CD4-positive, CD25-positive, alpha-beta regulatory T cell (primary cell): Measurements from ENCODE around the gene HTR2C. TPM values are rescaled to one million over a fixed set of nuclear protein-coding genes. Genes with fewer than 3 reads are reported as not detected.

ENCODE experiments used
- ATAC-seq, 2 donors: fragments of 150-1000 bp; cut with Tn5 transposase; one replicate each; pipeline ENCODE4 v1.10.0; 2021; ENCODE audit warnings: low read depth in 2 of 2, moderate number of reproducible peaks in 2 of 2, moderate library complexity in 1 of 2
- DNase-seq, 3 donors: peaks; one replicate each; pipeline versions ENCODE4 v3.0.0 to v3.0.0-alpha.2; 2012 to 2022; ENCODE audit warnings: mixed read lengths in 1 of 3
- H3K27ac ChIP-seq: one replicate; pipeline ENCODE4 v1.7.0; 2013; ENCODE audit warnings: mild to moderate bottlenecking, low read length; ENCODE audit not compliant: insufficient read depth, poor library complexity, severe bottlenecking
- H3K27me3 ChIP-seq: one replicate; pipeline ENCODE4 v1.7.0; 2013; ENCODE audit warnings: low read length; ENCODE audit not compliant: control insufficient read depth, insufficient read depth
- H3K36me3 ChIP-seq: one replicate; pipeline ENCODE4 v1.7.0; 2013; ENCODE audit warnings: mild to moderate bottlenecking, low read length, moderate library complexity; ENCODE audit not compliant: control insufficient read depth, insufficient read depth
- H3K4me1 ChIP-seq: 2 replicates; pipeline ENCODE4 v1.7.0; 2013; ENCODE audit warnings: mild to moderate bottlenecking, low read length; ENCODE audit not compliant: insufficient read depth, control insufficient read depth, poor library complexity, severe bottlenecking
- H3K4me3 ChIP-seq: one replicate; pipeline ENCODE4 v1.7.0; 2013; ENCODE audit warnings: low read depth, mild to moderate bottlenecking, low read length, moderate library complexity
- H3K9me3 ChIP-seq, 2 experiments: 1 replicate in 1 of 2; 2 replicates in 1 of 2; pipeline ENCODE4 v1.7.0; 2013; ENCODE audit warnings: low read length in 2 of 2, mild to moderate bottlenecking in 1 of 2, moderate library complexity in 1 of 2; ENCODE audit not compliant: control insufficient read depth in 2 of 2
- H3K27ac Mint-ChIP-seq, 3 donors: one replicate each; pipeline ENCODE4 v1.8.0; 2020 to 2022; ENCODE audit warnings: mild to moderate bottlenecking in 3 of 3, mixed read lengths in 3 of 3, moderate library complexity in 2 of 3
- H3K27me3 Mint-ChIP-seq: one replicate; pipeline ENCODE4 v1.8.0; 2022; ENCODE audit warnings: mild to moderate bottlenecking, mixed read lengths
- H3K36me3 Mint-ChIP-seq: one replicate; pipeline ENCODE4 v1.8.0; 2020; ENCODE audit warnings: mixed read lengths
- H3K4me1 Mint-ChIP-seq, 4 donors: one replicate each; pipeline ENCODE4 v1.8.0; 2020 to 2022; ENCODE audit warnings: mixed read lengths in 4 of 4, mild to moderate bottlenecking in 1 of 4
- H3K4me3 Mint-ChIP-seq, 4 donors: one replicate each; pipeline ENCODE4 v1.8.0; 2020 to 2022; ENCODE audit warnings: mild to moderate bottlenecking in 4 of 4, mixed read lengths in 4 of 4, moderate library complexity in 3 of 4
- H3K9me3 Mint-ChIP-seq, 7 donors: one replicate each; pipeline ENCODE4 v1.8.0; 2020 to 2022; ENCODE audit warnings: mixed read lengths in 7 of 7, mild to moderate bottlenecking in 3 of 7, moderate library complexity in 2 of 7
- polyA plus RNA-seq, 4 donors: library from polyadenylated mRNA; unstranded; fragments of 300-500 nt; fragmentation: Illumina TruSeq; gene quantifications; one replicate each; pipeline ENCODE4 v1.2.3, GENCODE V29; 2021
- total RNA-seq: library from RNA; stranded (reverse); gene quantifications from one replicate; pipeline ENCODE4 v1.2.3, GENCODE V29; 2022

HTR2C gene
- total and polyA plus RNA-seq, 5 donors from 2014 or later, result not detected

DNA sequence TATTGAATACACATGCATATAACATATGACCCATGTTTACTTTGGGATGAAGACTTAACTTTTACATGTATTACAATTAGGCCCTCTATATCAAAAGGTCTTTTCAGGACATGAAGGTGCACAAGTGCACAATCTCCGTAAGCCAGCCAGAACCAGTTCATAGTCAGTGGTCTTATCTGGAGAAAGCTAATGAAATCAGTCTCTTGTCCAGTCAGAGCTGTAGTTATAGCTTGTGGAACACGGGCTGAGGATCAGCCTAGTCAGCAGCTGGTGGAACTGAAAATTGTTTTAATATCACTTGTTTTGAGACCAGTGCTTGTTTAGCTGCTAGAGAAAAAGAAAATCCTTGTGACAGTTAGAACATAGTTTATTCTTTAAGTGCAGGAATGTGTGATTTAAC is 235.6 kb downstream of the HTR2C start:
- Mint-ChIP-seq H3K27ac (no peak overlapping the region), H3K4me3 (no peak overlapping the region)
- ATAC-seq, result no peak

DNA sequence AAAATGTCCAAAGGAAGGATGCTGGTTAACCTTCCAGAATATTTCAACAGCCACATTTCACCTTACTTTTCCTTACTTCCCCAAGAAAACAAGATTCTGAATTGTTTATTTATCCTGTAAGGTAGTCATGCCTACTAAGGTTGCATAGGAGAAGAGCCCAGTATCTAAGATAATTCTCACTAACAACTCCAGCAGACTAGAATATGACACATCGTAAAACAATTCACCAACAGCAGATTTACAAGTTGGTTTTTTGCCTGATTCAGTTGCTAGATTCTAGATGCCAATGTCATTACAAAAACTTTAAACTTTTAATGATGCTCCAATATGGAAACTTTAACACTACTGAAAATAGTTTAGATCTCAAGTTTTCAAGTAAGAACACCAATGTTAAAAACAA is 257.2 kb downstream of the HTR2C start:
- Histone ChIP-seq H3K4me3 (no peak overlapping the region), H3K9me3 (no peaks in the 10 kb centered on the region), H3K27me3 (no peaks in the 10 kb centered on the region), H3K27ac (no peak overlapping the region), H3K36me3 (no peaks in the 10 kb centered on the region), H3K4me1 (no peaks in the 10 kb centered on the region)
- ATAC-seq (no peak), DNase-seq (no peak)
- Mint-ChIP-seq H3K27me3 (no peaks in the 10 kb centered on the region), H3K27ac (no peak overlapping the region), H3K4me1 (no peaks in the 10 kb centered on the region), H3K36me3 (no peaks in the 10 kb centered on the region), H3K9me3 (peaks cover 0 to 3% (median 0%) of the 10 kb centered on the region in 7 donors), H3K4me3 (no peak overlapping the region)

More for the DNA sequence above, 235.6 kb downstream of the HTR2C start:
- no peak overlapping the region for H3K4me3 ChIP-seq
- no peaks in the 10 kb centered on the region for H3K36me3 ChIP-seq
- Mint-ChIP-seq H3K36me3 (no peaks in the 10 kb centered on the region), H3K4me1 (no peaks in the 10 kb centered on the region), H3K9me3 (peaks cover 0 to 2% (median 0%) of the 10 kb centered on the region in 7 donors), H3K27me3 (no peaks in the 10 kb centered on the region)
- H3K27me3 ChIP-seq, result no peaks in the 10 kb centered on the region
- DNase-seq, result no peak
- no peak overlapping the region for H3K27ac ChIP-seq
- peaks cover 0 to 3% of the 10 kb centered on the region in 2 experiments for H3K9me3 ChIP-seq
- H3K4me1 ChIP-seq, result no peaks in the 10 kb centered on the region

- Histone ChIP-seq H3K27ac (no peak overlapping the region), H3K9me3 (no peaks in the 10 kb centered on the region), H3K4me1 (no peaks in the 10 kb centered on the region), H3K27me3 (no peaks in the 10 kb centered on the region), H3K36me3 (no peaks in the 10 kb centered on the region), H3K4me3 (no peak overlapping the region)
- ATAC-seq, result no peak
- H3K27me3 Mint-ChIP-seq, result no peaks in the 10 kb centered on the region
- no peaks in the 10 kb centered on the region for H3K36me3 Mint-ChIP-seq
- H3K9me3 Mint-ChIP-seq, result peaks cover 0 to 3% (median 0%) of the 10 kb centered on the region in 7 donors
- H3K27ac Mint-ChIP-seq, result no peak overlapping the region
- DNase-seq, result no peak
- no peaks in the 10 kb centered on the region for H3K4me1 Mint-ChIP-seq
- no peak overlapping the region for H3K4me3 Mint-ChIP-seq
Observed at GRCh38 chrX:114842181-114842580, 258.3 kb downstream of the HTR2C start.

GRCh38 chrX:114889481-114889880 is 305.6 kb downstream of the HTR2C start:
- Histone ChIP-seq H3K27me3 (no peaks in the 10 kb centered on the region), H3K4me1 (no peaks in the 10 kb centered on the region), H3K9me3 (peaks cover 0 to 5% of the 10 kb centered on the region in 2 experiments), H3K4me3 (no peak overlapping the region), H3K27ac (no peak overlapping the region), H3K36me3 (no peaks in the 10 kb centered on the region)
- Mint-ChIP-seq H3K36me3 (no peaks in the 10 kb centered on the region), H3K27ac (no peak overlapping the region), H3K4me1 (no peaks in the 10 kb centered on the region), H3K4me3 (no peak overlapping the region), H3K9me3 (peaks cover 0 to 4% (median 0%) of the 10 kb centered on the region in 7 donors), H3K27me3 (no peaks in the 10 kb centered on the region)
- ATAC-seq (no peak), DNase-seq (no peak)

GRCh38 chrX:114903618-114904017 is 319.7 kb downstream of the HTR2C start:
- DNase-seq (no peak), ATAC-seq (no peak)
- Mint-ChIP-seq H3K4me3 (no peak overlapping the region), H3K4me1 (no peaks in the 10 kb centered on the region), H3K9me3 (peaks cover 0 to 3% (median 0%) of the 10 kb centered on the region in 7 donors), H3K36me3 (no peaks in the 10 kb centered on the region), H3K27ac (no peak overlapping the region), H3K27me3 (no peaks in the 10 kb centered on the region)
- Histone ChIP-seq H3K36me3 (no peaks in the 10 kb centered on the region), H3K27me3 (no peaks in the 10 kb centered on the region), H3K4me1 (no peaks in the 10 kb centered on the region), H3K27ac (no peak overlapping the region), H3K4me3 (no peak overlapping the region), H3K9me3 (peaks cover 0 to under 1% of the 10 kb centered on the region in 2 experiments)

DNA sequence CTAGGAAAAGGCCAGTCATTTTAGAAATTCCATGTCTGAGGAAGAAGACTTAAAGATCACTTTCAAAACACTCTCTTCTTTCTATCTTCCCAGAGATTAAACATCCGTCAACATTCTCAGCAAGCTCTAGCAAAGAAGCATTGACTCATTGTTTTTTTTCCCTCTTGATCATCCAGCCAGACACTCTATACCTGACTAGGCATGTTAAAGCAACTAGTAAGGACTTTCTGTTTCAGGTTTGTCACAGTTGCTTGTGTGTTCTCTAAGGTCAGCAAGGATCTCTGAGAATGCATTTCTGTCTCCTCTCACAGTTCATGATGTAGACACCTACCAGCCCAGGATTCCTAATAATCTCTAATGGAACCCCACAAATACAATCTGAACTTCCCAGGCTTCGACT is 321.4 kb downstream of the HTR2C start:
- Histone ChIP-seq H3K27me3 (no peaks in the 10 kb centered on the region), H3K27ac (no peak overlapping the region), H3K4me1 (no peaks in the 10 kb centered on the region), H3K4me3 (no peak overlapping the region), H3K36me3 (no peaks in the 10 kb centered on the region), H3K9me3 (peaks cover 0 to 4% of the 10 kb centered on the region in 2 experiments)
- Mint-ChIP-seq H3K4me3 (no peak overlapping the region), H3K27ac (no peak overlapping the region), H3K36me3 (no peaks in the 10 kb centered on the region), H3K27me3 (no peaks in the 10 kb centered on the region), H3K9me3 (peaks cover 0 to 3% (median 0%) of the 10 kb centered on the region in 7 donors), H3K4me1 (no peaks in the 10 kb centered on the region)
- DNase-seq (no peak), ATAC-seq (no peak)

DNA sequence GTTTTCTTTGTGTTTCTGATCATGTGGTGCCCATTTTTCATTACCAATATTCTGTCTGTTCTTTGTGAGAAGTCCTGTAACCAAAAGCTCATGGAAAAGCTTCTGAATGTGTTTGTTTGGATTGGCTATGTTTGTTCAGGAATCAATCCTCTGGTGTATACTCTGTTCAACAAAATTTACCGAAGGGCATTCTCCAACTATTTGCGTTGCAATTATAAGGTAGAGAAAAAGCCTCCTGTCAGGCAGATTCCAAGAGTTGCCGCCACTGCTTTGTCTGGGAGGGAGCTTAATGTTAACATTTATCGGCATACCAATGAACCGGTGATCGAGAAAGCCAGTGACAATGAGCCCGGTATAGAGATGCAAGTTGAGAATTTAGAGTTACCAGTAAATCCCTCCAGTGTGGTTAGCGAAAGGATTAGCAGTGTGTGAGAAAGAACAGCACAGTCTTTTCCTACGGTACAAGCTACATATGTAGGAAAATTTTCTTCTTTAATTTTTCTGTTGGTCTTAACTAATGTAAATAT is 323.2 kb downstream of the HTR2C start:
- H3K36me3 Mint-ChIP-seq, result no peaks in the 10 kb centered on the region
- Histone ChIP-seq H3K9me3 (peaks cover 0 to 4% of the 10 kb centered on the region in 2 experiments), H3K36me3 (no peaks in the 10 kb centered on the region), H3K4me1 (no peaks in the 10 kb centered on the region), H3K4me3 (no peak overlapping the region), H3K27ac (no peak overlapping the region), H3K27me3 (no peaks in the 10 kb centered on the region)
- no peak for ATAC-seq
- no peak overlapping the region for H3K27ac Mint-ChIP-seq
- H3K4me3 Mint-ChIP-seq, result no peak overlapping the region
- H3K9me3 Mint-ChIP-seq, result peaks cover 0 to 6% (median 1%) of the 10 kb centered on the region in 7 donors
- H3K27me3 Mint-ChIP-seq, result no peaks in the 10 kb centered on the region
- H3K4me1 Mint-ChIP-seq, result no peaks in the 10 kb centered on the region
- DNase-seq, result no peak

GRCh38 chrX:114924423-114924822 is 340.5 kb downstream of the HTR2C start:
- Mint-ChIP-seq H3K27me3 (no peaks in the 10 kb centered on the region), H3K4me3 (no peak overlapping the region), H3K36me3 (no peaks in the 10 kb centered on the region), H3K27ac (no peak overlapping the region), H3K9me3 (peaks cover 0 to 3% (median 0%) of the 10 kb centered on the region in 7 donors), H3K4me1 (no peaks in the 10 kb centered on the region)
- no peak for DNase-seq
- no peak overlapping the region for H3K27ac ChIP-seq
- ATAC-seq, result no peak
- no peaks in the 10 kb centered on the region for H3K27me3 ChIP-seq
- H3K4me1 ChIP-seq, result no peaks in the 10 kb centered on the region
- H3K9me3 ChIP-seq, result no peaks in the 10 kb centered on the region
- H3K4me3 ChIP-seq, result no peak overlapping the region
- H3K36me3 ChIP-seq, result no peaks in the 10 kb centered on the region
